Gastroesophageal sphincter (tissue), 3 donors: ENCODE measurements around the gene TTC3.

Source experiments
- CTCF ChIP-seq, 4 experiments: fragments of 200-600 bp in 2 of 4; fragments of 450-650 bp in 2 of 4; sonication (generic) in 1 of 4; IDR thresholded peaks; one replicate each; pipeline ENCODE4 v1.5.1; 2017 to 2019; ENCODE audit warnings: antibody characterized with exemption in 4 of 4, mild to moderate bottlenecking in 2 of 4, moderate library complexity in 2 of 4
- POLR2A ChIP-seq, 2 donors: fragments of 450-650 bp; IDR thresholded peaks; one replicate each; pipeline ENCODE4 v1.6.1; 2017; ENCODE audit warnings: antibody characterized with exemption in 2 of 2, mild to moderate bottlenecking in 2 of 2, moderate library complexity in 1 of 2

- TF ChIP-seq CTCF (IDR thresholded peaks at IDR 0.05) (no peak), POLR2A (IDR thresholded peaks at IDR 0.05) (no peak)
These were observed 6.3 kb downstream of the TTC3 start for GRCh38 chr21:37079211-37079824.
